IMR-90 (cell line): ENCODE results near the gene PRKCE. TPM values are rescaled to one million over a fixed set of nuclear protein-coding genes. Genes with fewer than 3 reads are reported as not detected.

ENCODE experiments used
- ATAC-seq: fragments of 200-7000 bp; cut with Tn5 transposase; 2 replicates; pipeline ENCODE4 v1.9.1; 2020; ENCODE audit warnings: low read depth, mild to moderate bottlenecking, moderate library complexity
- BruUV-seq: library from RNA; stranded (reverse); fragments of 400-500 nt; replicated peaks from 2 replicates; lab custom pipeline; 2021; lab: Mats Ljungman, UMichigan
- CTCF ChIA-PET: fragments of 300-600 bp; formaldehyde crosslinking; extraction: SDS; loops from one replicate; lab custom pipeline; 2021; ENCODE audit warnings: antibody characterized with exemption; lab: Yijun Ruan, JAX
- POLR2A ChIA-PET: fragments of 300-600 bp; sonication (Branson Sonifier 250); formaldehyde crosslinking; loops from one replicate; lab custom pipeline; 2022; ENCODE audit warnings: antibody characterized with exemption; ENCODE audit not compliant: unreplicated experiment; lab: Charles Lee
- DNase-seq: peaks from one replicate; pipeline ENCODE4 v3.0.0; 2013
- H2AFZ ChIP-seq: replicated peaks from 2 replicates; pipeline ENCODE3; 2013; ENCODE audit warnings: low read length, mild to moderate bottlenecking; ENCODE audit not compliant: poor library complexity
- H2AK5ac ChIP-seq: 2 replicates; pipeline ENCODE4 v1.6.1; 2013; ENCODE audit warnings: low read depth, low read length, inconsistent platforms
- H2AK9ac ChIP-seq: replicated peaks from 2 replicates; pipeline ENCODE3; 2013; ENCODE audit warnings: mild to moderate bottlenecking, low read depth, low read length, moderate library complexity; ENCODE audit not compliant: poor library complexity
- H2BK120ac ChIP-seq: 2 replicates; pipeline ENCODE4 v1.6.1; 2013; ENCODE audit warnings: low read depth, low read length, inconsistent platforms
- H2BK15ac ChIP-seq: 3 replicates; pipeline ENCODE4 v1.6.1; 2013; ENCODE audit warnings: low read depth, low read length, inconsistent platforms
- H2BK20ac ChIP-seq: 2 replicates; pipeline ENCODE4 v1.6.1; 2013; ENCODE audit warnings: low read depth, mild to moderate bottlenecking, inconsistent platforms, low read length, moderate library complexity
- H2BK5ac ChIP-seq: 2 replicates; pipeline ENCODE4 v1.6.1; 2013; ENCODE audit warnings: mild to moderate bottlenecking, low read depth, low read length, inconsistent platforms; ENCODE audit not compliant: poor library complexity, severe bottlenecking
- H3K14ac ChIP-seq: replicated peaks from 2 replicates; pipeline ENCODE4 v1.6.1; 2013; ENCODE audit warnings: low read depth, low read length, inconsistent platforms
- H3K18ac ChIP-seq: 2 replicates; pipeline ENCODE4 v1.6.1; 2013; ENCODE audit warnings: low read depth, low read length, control low read depth
- H3K23ac ChIP-seq: 2 replicates; pipeline ENCODE4 v1.6.1; 2013; ENCODE audit warnings: low read depth, low read length, inconsistent platforms
- H3K27ac ChIP-seq: 2 replicates; pipeline ENCODE4 v1.5.1; 2013; ENCODE audit warnings: mild to moderate bottlenecking, control low read depth, low read length; ENCODE audit not compliant: insufficient read depth
- H3K27me3 ChIP-seq: 2 replicates; pipeline ENCODE4 v1.6.1; 2013; ENCODE audit warnings: low read length; ENCODE audit not compliant: control insufficient read depth, insufficient read depth
- H3K36me3 ChIP-seq: 2 replicates; pipeline ENCODE4 v1.6.1; 2013; ENCODE audit warnings: low read length, mixed read lengths; ENCODE audit not compliant: control insufficient read depth, insufficient read depth
- H3K4ac ChIP-seq: 2 replicates; pipeline ENCODE4 v1.6.1; 2013; ENCODE audit warnings: low read depth, low read length, inconsistent platforms
- H3K4me1 ChIP-seq: 2 replicates; pipeline ENCODE4 v1.6.1; 2013; ENCODE audit warnings: low read length, mixed read lengths; ENCODE audit not compliant: control insufficient read depth, insufficient read depth
- H3K4me2 ChIP-seq: 2 replicates; pipeline ENCODE4 v1.6.1; 2013; ENCODE audit warnings: low read depth, mild to moderate bottlenecking, control low read depth, low read length, moderate library complexity
- H3K4me3 ChIP-seq: 2 replicates; pipeline ENCODE4 v1.5.1; 2013; ENCODE audit warnings: low read depth, mild to moderate bottlenecking, control low read depth, low read length, moderate library complexity; ENCODE audit not compliant: insufficient read depth
- H3K56ac ChIP-seq: 2 replicates; pipeline ENCODE4 v1.6.1; 2013; ENCODE audit warnings: low read length, inconsistent platforms; ENCODE audit not compliant: insufficient read depth; ENCODE audit errors: extremely low read depth
- H3K79me1 ChIP-seq, 2 experiments: 2 replicates each; pipeline ENCODE4 v1.6.1; 2013; ENCODE audit warnings: low read length in 2 of 2, inconsistent platforms in 1 of 2, low read depth in 1 of 2
- H3K9ac ChIP-seq: 2 replicates; pipeline ENCODE4 v1.6.1; 2013; ENCODE audit warnings: low read depth, low read length, control low read depth
- H3K9me1 ChIP-seq: 2 replicates; pipeline ENCODE4 v1.6.1; 2013; ENCODE audit warnings: low read length, inconsistent platforms; ENCODE audit not compliant: insufficient read depth
- H3K9me3 ChIP-seq: 2 replicates; pipeline ENCODE4 v1.6.1; 2013; ENCODE audit warnings: low read length; ENCODE audit not compliant: control insufficient read depth, insufficient read depth
- H4K20me1 ChIP-seq: 2 replicates; pipeline ENCODE4 v1.6.1; 2013; ENCODE audit warnings: low read length, inconsistent platforms; ENCODE audit not compliant: insufficient read depth
- H4K5ac ChIP-seq: 2 replicates; pipeline ENCODE4 v1.6.1; 2013; ENCODE audit warnings: mild to moderate bottlenecking, low read depth, low read length, control low read depth
- H4K8ac ChIP-seq, 2 experiments: 2 replicates each; pipeline ENCODE4 v1.6.1; 2013; ENCODE audit warnings: low read depth in 2 of 2, low read length in 2 of 2, control low read depth in 1 of 2, inconsistent platforms in 1 of 2
- H4K91ac ChIP-seq: 2 replicates; pipeline ENCODE4 v1.6.1; 2013; ENCODE audit warnings: low read depth, low read length, inconsistent platforms; ENCODE audit not compliant: insufficient read depth
- BHLHE40 ChIP-seq: fragments of 150-350 bp; IDR thresholded peaks from 2 replicates; pipeline ENCODE4 v1.6.1; 2016; ENCODE audit warnings: mild to moderate bottlenecking, low read depth, low read length
- CEBPB ChIP-seq: IDR thresholded peaks from 2 replicates; pipeline ENCODE4 v1.6.1; 2012; ENCODE audit warnings: low read depth, low read length, improper control_type of control experiment
- CHD1 ChIP-seq: IDR thresholded peaks from 2 replicates; pipeline ENCODE4 v1.6.1; 2012; ENCODE audit warnings: low read depth, low read length, improper control_type of control experiment
- FOS ChIP-seq: fragments of 150-350 bp; IDR thresholded peaks from 2 replicates; pipeline ENCODE4 v1.6.1; 2016; ENCODE audit warnings: low read depth, low read length
- MAFK ChIP-seq: IDR thresholded peaks from 2 replicates; pipeline ENCODE4 v1.6.1; 2012; ENCODE audit warnings: low read depth, low read length, improper control_type of control experiment
- MAZ ChIP-seq: IDR thresholded peaks from 2 replicates; pipeline ENCODE4 v1.6.1; 2012; ENCODE audit warnings: low read depth, mild to moderate bottlenecking, low read length, improper control_type of control experiment, moderate library complexity, borderline replicate concordance
- MXI1 ChIP-seq: IDR thresholded peaks from 2 replicates; pipeline ENCODE4 v1.6.1; 2012; ENCODE audit warnings: low read depth, mild to moderate bottlenecking, low read length, moderate library complexity, borderline replicate concordance
- NFE2L2 ChIP-seq: fragments of 150-350 bp; IDR thresholded peaks from 2 replicates; pipeline ENCODE4 v1.6.1; 2016; ENCODE audit warnings: low read depth, mild to moderate bottlenecking, low read length
- POLR2A ChIP-seq: IDR thresholded peaks from 2 replicates; pipeline ENCODE4 v1.6.1; 2012; ENCODE audit warnings: mild to moderate bottlenecking, low read depth, low read length
- RCOR1 ChIP-seq: IDR thresholded peaks from 2 replicates; pipeline ENCODE4 v1.6.1; 2012; ENCODE audit warnings: mild to moderate bottlenecking, low read length, improper control_type of control experiment; ENCODE audit not compliant: insufficient replicate concordance
- RFX5 ChIP-seq: IDR thresholded peaks from 2 replicates; pipeline ENCODE4 v1.8.0; 2012; ENCODE audit warnings: low read depth, mild to moderate bottlenecking, low read length, moderate library complexity
- WGBS, 2 experiments: methylation state at CpG; one replicate each; pipeline versions ENCODE4 v1.1.5 to v1.1.7; 2013; ENCODE audit warnings: missing lambda C conversion rate in 2 of 2; ENCODE audit not compliant: insufficient read length in 1 of 2; ENCODE audit errors: extremely low coverage in 2 of 2; 5-methylcytosine and 5-hydroxymethylcytosine counted together
- dilution Hi-C: fragments of 300-500 bp; cut with HindIII; formaldehyde crosslinking; loops from one replicate; pipeline ENCODE4 v1.14.3; 2018; ENCODE audit warnings: low sequenced_read_pairs; ENCODE audit not compliant: unreplicated experiment
- in situ Hi-C: fragments of 300-500 bp; cut with MboI; formaldehyde crosslinking; loops from 3 replicates; pipeline ENCODE4 v1.14.3; 2019; ENCODE audit warnings: low sequenced_read_pairs, inconsistent platforms, mixed read lengths
- intact Hi-C: fragments of 100-400 bp; cut with micrococcal nuclease; formaldehyde crosslinking; loops from 2 replicates; pipeline ENCODE4 v1.10.0; 2022
- polyA plus RNA-seq, 3 experiments: library from polyadenylated mRNA; depleted of rRNA; stranded (reverse); fragments of >200 nt; gene quantifications; 2 replicates each; pipeline ENCODE4 v1.2.3, GENCODE V29; 2012; ENCODE audit warnings: low replicate concordance in 1 of 3
- total RNA-seq: library from RNA; depleted of rRNA; stranded (reverse); fragments of >200 nt; gene quantifications from 2 replicates; pipeline ENCODE4 v1.2.3, GENCODE V29; 2012
- TF ChIP-seq, protein P1 (sequence below): fragments of 150-350 bp; IDR thresholded peaks from 2 replicates; pipeline ENCODE4 v1.6.1; 2017; ENCODE audit warnings: mild to moderate bottlenecking, antibody characterized with exemption, low read length, low read depth
- TF ChIP-seq, protein P2 (sequence below): conservative IDR thresholded peaks from 2 replicates; pipeline ENCODE4 v1.5.1; 2012; ENCODE audit warnings: mild to moderate bottlenecking, low read depth, low read length, improper control_type of control experiment
- TF ChIP-seq, protein P3 (sequence below): fragments of 150-350 bp; IDR thresholded peaks from 2 replicates; pipeline ENCODE4 v1.6.1; 2016; ENCODE audit warnings: low read depth, mild to moderate bottlenecking, low read length, moderate library complexity, borderline replicate concordance

Gene PRKCE
- total and polyA plus RNA-seq, 2 of the 4 experiments (the other 2 are of a cell fraction) = 8.1 to 32.4 TPM

DNA sequence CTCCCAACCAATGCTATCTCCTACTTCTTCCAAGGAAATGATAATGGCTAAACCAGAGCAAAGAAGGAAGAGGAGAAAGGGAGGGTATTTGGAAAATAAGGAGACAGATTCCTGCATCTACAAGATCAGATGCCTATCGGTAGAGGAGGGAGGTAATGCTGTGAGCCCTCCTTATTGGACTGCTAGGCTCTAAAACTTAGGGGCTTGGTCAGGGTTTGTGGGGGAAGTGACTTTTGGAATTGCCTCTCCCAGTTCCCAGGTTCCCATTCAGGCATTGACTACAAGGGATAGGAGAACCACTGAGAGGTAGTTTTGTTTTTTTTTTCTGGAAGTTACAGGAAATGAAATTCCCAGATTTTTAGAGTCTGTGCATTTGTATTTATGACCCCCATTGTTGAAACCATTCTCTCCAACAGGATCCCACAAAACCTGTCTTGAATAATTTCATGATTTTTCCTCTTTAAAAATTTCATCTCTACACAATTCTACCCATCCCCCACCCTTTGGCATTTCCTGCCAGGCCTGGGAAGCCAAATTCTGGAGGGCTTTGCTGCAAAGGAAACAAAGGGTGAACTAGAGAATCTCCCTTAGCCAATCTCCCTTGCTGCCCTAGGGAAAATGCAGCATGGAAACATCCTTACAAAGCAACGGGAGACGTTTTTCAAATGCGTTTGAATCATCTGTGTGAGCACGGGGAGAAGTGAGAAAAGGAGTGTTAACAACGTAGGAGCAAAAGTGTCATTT lies 363.6 kb downstream of the PRKCE start:
- H2BK5ac ChIP-seq = peak overlapping the region; percentile 47
- H3K36me3 ChIP-seq = peaks cover 5% of the 10 kb centered on the region
- H3K14ac ChIP-seq = peak overlapping the region; percentile 53
- H2AK5ac ChIP-seq = peak overlapping the region; percentile 30; the same call in 1 of the 2 replicates
- H2BK15ac ChIP-seq = peak overlapping the region; percentile 93
- H3K9me3 ChIP-seq = no peaks in the 10 kb centered on the region
- DNase-seq (no peak), ATAC-seq (no peak)
- peak overlapping the region; percentile 84; the same call in 1 of the 2 replicates for H3K23ac ChIP-seq
- H3K4me2 ChIP-seq = peak overlapping the region; percentile 1; the same call in 1 of the 2 replicates
- peaks cover 17% of the 10 kb centered on the region for H3K9me1 ChIP-seq
- H3K79me1 ChIP-seq = peaks cover 8 to 31% of the 10 kb centered on the region in 2 experiments
- H3K4me3 ChIP-seq = no peak overlapping the region
- H3K18ac ChIP-seq = peak overlapping the region; percentile 45
- dilution Hi-C loops (no loop called here), in situ Hi-C loops (loop anchor here (25.0 kb wide), 1 partner anchor 347 kb away; no protein-coding TSS in a partner anchor), intact Hi-C loops (no loop called here)
- H4K5ac ChIP-seq = peak overlapping the region; percentile 30; the same call in 1 of the 2 replicates
- peak overlapping the region; percentile 62 for H2BK120ac ChIP-seq
- peaks cover 24% of the 10 kb centered on the region for H3K4me1 ChIP-seq
- H3K9ac ChIP-seq = peak overlapping the region; percentile 34; the same call in 1 of the 2 replicates
- no peaks in the 10 kb centered on the region for H3K27me3 ChIP-seq
- H2AK9ac ChIP-seq = no peak overlapping the region
- peak overlapping the region; percentile 94 for H2BK20ac ChIP-seq
- peak overlapping the region; percentile 49 for H4K91ac ChIP-seq
- POLR2A ChIA-PET = no interaction called here
- H4K20me1 ChIP-seq = no peaks in the 10 kb centered on the region
- CTCF ChIA-PET = no interaction called here
- BruUV-seq = no TSS peak
- WGBS, 2 experiments = 80% methylated on average over 1 of the region's 6 CpGs; no CpG with 5 or more reads in 1 of the 2 experiments
- H2AFZ ChIP-seq = no peak overlapping the region
- H3K27ac ChIP-seq = peak overlapping the region; percentile 55
- peak overlapping the region; percentile 80 for H3K4ac ChIP-seq
- peak overlapping the region; percentile 29; the same call in 1 of the 2 replicates for H3K56ac ChIP-seq
- H4K8ac ChIP-seq = peak overlapping the region; percentile 26 to 85; a peak in 3 of 4 replicates
- no peak for TF ChIP-seq CEBPB
- TF ChIP-seq BHLHE40 = no peak
- TF ChIP-seq RFX5 = no peak
- no peak for TF ChIP-seq POLR2A
- TF ChIP-seq NFE2L2 = no peak
- TF ChIP-seq MXI1 = no peak
- no peak for TF ChIP-seq FOS
- TF ChIP-seq, protein P1, sequence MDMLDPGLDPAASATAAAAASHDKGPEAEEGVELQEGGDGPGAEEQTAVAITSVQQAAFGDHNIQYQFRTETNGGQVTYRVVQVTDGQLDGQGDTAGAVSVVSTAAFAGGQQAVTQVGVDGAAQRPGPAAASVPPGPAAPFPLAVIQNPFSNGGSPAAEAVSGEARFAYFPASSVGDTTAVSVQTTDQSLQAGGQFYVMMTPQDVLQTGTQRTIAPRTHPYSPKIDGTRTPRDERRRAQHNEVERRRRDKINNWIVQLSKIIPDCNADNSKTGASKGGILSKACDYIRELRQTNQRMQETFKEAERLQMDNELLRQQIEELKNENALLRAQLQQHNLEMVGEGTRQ = no peak
- TF ChIP-seq, protein P2, sequence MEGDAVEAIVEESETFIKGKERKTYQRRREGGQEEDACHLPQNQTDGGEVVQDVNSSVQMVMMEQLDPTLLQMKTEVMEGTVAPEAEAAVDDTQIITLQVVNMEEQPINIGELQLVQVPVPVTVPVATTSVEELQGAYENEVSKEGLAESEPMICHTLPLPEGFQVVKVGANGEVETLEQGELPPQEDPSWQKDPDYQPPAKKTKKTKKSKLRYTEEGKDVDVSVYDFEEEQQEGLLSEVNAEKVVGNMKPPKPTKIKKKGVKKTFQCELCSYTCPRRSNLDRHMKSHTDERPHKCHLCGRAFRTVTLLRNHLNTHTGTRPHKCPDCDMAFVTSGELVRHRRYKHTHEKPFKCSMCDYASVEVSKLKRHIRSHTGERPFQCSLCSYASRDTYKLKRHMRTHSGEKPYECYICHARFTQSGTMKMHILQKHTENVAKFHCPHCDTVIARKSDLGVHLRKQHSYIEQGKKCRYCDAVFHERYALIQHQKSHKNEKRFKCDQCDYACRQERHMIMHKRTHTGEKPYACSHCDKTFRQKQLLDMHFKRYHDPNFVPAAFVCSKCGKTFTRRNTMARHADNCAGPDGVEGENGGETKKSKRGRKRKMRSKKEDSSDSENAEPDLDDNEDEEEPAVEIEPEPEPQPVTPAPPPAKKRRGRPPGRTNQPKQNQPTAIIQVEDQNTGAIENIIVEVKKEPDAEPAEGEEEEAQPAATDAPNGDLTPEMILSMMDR = no peak
- no peak for TF ChIP-seq MAFK
- no peak for TF ChIP-seq MAZ
- no peak for TF ChIP-seq CHD1
- TF ChIP-seq, protein P3, sequence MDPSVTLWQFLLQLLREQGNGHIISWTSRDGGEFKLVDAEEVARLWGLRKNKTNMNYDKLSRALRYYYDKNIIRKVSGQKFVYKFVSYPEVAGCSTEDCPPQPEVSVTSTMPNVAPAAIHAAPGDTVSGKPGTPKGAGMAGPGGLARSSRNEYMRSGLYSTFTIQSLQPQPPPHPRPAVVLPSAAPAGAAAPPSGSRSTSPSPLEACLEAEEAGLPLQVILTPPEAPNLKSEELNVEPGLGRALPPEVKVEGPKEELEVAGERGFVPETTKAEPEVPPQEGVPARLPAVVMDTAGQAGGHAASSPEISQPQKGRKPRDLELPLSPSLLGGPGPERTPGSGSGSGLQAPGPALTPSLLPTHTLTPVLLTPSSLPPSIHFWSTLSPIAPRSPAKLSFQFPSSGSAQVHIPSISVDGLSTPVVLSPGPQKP = no peak
- TF ChIP-seq RCOR1 = no peak
